GM12878 (cell line): Measurements from ENCODE around the gene RAB12. TPM values are rescaled to one million over a fixed set of nuclear protein-coding genes. Genes with fewer than 3 reads are reported as not detected.

Experiments used
- ATAC-seq: fragments of 200-7000 bp; cut with Tn5 transposase; 3 replicates; pipeline ENCODE4 v1.9.1; 2020; ENCODE audit warnings: mild to moderate bottlenecking, moderate library complexity
- BruUV-seq: library from RNA; stranded (reverse); fragments of 400-500 nt; replicated peaks from 2 replicates; lab custom pipeline; 2021; lab: Mats Ljungman, UMichigan
- CTCF ChIA-PET: fragments of 300-600 bp; sonication (Branson Sonifier 250); formaldehyde crosslinking; extraction: SDS; loops from one replicate; lab custom pipeline; 2021; ENCODE audit warnings: inconsistent platforms; lab: Yijun Ruan, JAX
- POLR2A ChIA-PET: fragments of 350-600 bp; formaldehyde crosslinking; extraction: SDS; loops from one replicate; lab custom pipeline; 2021; ENCODE audit warnings: inconsistent platforms; lab: Charles Lee
- RAD21 ChIA-PET: fragments of 300-600 bp; sonication (Branson Sonifier 250); formaldehyde crosslinking; loops from one replicate; lab custom pipeline; 2023; ENCODE audit warnings: antibody characterized with exemption; ENCODE audit not compliant: unreplicated experiment; lab: Charles Lee
- SMC1A ChIA-PET: fragments of 300-600 bp; sonication (Branson Sonifier 250); formaldehyde crosslinking; loops from one replicate; lab custom pipeline; 2023; ENCODE audit not compliant: unreplicated experiment, uncharacterized antibody; lab: Charles Lee
- DNase-seq: peaks from one replicate; pipeline ENCODE4 v3.0.0-alpha.2; 2011; ENCODE audit warnings: low read depth, low spot score
- FAIRE-seq: peaks from 3 replicates; lab custom pipeline; 2011; peaks lifted over from hg19 to GRCh38; lab: Jason Lieb, UNC
- H2AFZ ChIP-seq: 2 replicates; pipeline ENCODE4 v1.6.0; 2011; ENCODE audit warnings: low read depth, low read length, control low read depth; ENCODE audit not compliant: control insufficient read depth
- H3K27ac ChIP-seq: 2 replicates; pipeline ENCODE4 v1.5.1; 2011; ENCODE audit warnings: control low read depth; ENCODE audit not compliant: control insufficient read depth, insufficient read depth
- H3K27me3 ChIP-seq, 2 experiments: replicated peaks in 1 of 2; 2 replicates each; pipeline versions ENCODE4 v1.6.0 to v1.6.1; 2011; ENCODE audit warnings: low read length in 1 of 2; ENCODE audit not compliant: control insufficient read depth in 2 of 2, insufficient read depth in 2 of 2
- H3K36me3 ChIP-seq, 2 experiments: 2 replicates each; pipeline ENCODE4 v1.5.1; 2011; ENCODE audit warnings: low read length in 1 of 2; ENCODE audit not compliant: control insufficient read depth in 2 of 2, insufficient read depth in 2 of 2
- H3K4me1 ChIP-seq: 2 replicates; pipeline ENCODE4 v1.6.1; 2011; ENCODE audit warnings: mild to moderate bottlenecking, low read length, moderate library complexity, mixed read lengths; ENCODE audit not compliant: control insufficient read depth, insufficient read depth
- H3K4me2 ChIP-seq: 2 replicates; pipeline ENCODE4 v1.6.0; 2011; ENCODE audit warnings: control low read depth; ENCODE audit not compliant: control insufficient read depth, insufficient read depth
- H3K4me3 ChIP-seq: fragments of 200-600 bp; sonication (generic); 2 replicates; pipeline ENCODE4 v1.5.1; 2016
- H3K79me2 ChIP-seq: 2 replicates; pipeline ENCODE4 v1.6.0; 2011; ENCODE audit warnings: low read length; ENCODE audit not compliant: control insufficient read depth, insufficient read depth
- H3K9ac ChIP-seq: 2 replicates; pipeline ENCODE4 v1.8.0; 2011; ENCODE audit warnings: low read length, control low read depth, mixed read lengths; ENCODE audit not compliant: control insufficient read depth, insufficient read depth
- H3K9me3 ChIP-seq: replicated peaks from 3 replicates; pipeline ENCODE4 v1.5.1; 2011; ENCODE audit warnings: mild to moderate bottlenecking, low read length; ENCODE audit not compliant: control insufficient read depth, insufficient read depth
- H4K20me1 ChIP-seq: 2 replicates; pipeline ENCODE4 v1.6.0; 2011; ENCODE audit not compliant: control insufficient read depth, insufficient read depth
- CBFB ChIP-seq: IDR thresholded peaks from 2 replicates; pipeline ENCODE4 v1.6.1; 2016; ENCODE audit warnings: antibody characterized with exemption, low read depth
- FOS ChIP-seq: IDR thresholded peaks from 3 replicates; pipeline ENCODE4 v1.6.1; 2011; ENCODE audit warnings: borderline replicate concordance; ENCODE audit not compliant: insufficient read length; ENCODE audit errors: extremely low read depth
- FOXK2 ChIP-seq: fragments of 450-650 bp; IDR thresholded peaks from 2 replicates; pipeline ENCODE4 v1.6.1; 2017; ENCODE audit warnings: mild to moderate bottlenecking, moderate library complexity
- GABPA ChIP-seq: IDR thresholded peaks from 2 replicates; pipeline ENCODE4 v1.6.1; 2014; ENCODE audit warnings: antibody characterized with exemption, low read depth, mild to moderate bottlenecking, inconsistent platforms
- NFIC ChIP-seq: IDR thresholded peaks from 2 replicates; pipeline ENCODE4 v1.6.1; 2012; ENCODE audit warnings: low read depth, mild to moderate bottlenecking, inconsistent platforms, low read length, moderate library complexity
- NKRF ChIP-seq: fragments of 450-650 bp; conservative IDR thresholded peaks from 2 replicates; pipeline ENCODE4 v1.6.1; 2017; ENCODE audit warnings: mild to moderate bottlenecking, moderate library complexity
- NR2C2 ChIP-seq: IDR thresholded peaks from 2 replicates; pipeline ENCODE4 v1.6.1; 2011; ENCODE audit warnings: borderline replicate concordance, low read depth; ENCODE audit not compliant: control insufficient read depth, insufficient read length
- PML ChIP-seq: IDR thresholded peaks from 2 replicates; pipeline ENCODE4 v1.6.1; 2012; ENCODE audit warnings: low read length, inconsistent platforms
- POLR2AphosphoS5 ChIP-seq: IDR thresholded peaks from 2 replicates; pipeline ENCODE4 v1.6.1; 2011; ENCODE audit warnings: mild to moderate bottlenecking, low read length, inconsistent platforms
- RFX5 ChIP-seq: IDR thresholded peaks from 2 replicates; pipeline ENCODE4 v1.6.1; 2011; ENCODE audit warnings: low read depth, low read length, improper control_type of control experiment
- WGBS: methylation state at CpG from one replicate; pipeline ENCODE4 v1.1.6; 2016; ENCODE audit warnings: low lambda C conversion rate; ENCODE audit not compliant: insufficient replicate concordance, insufficient coverage; ENCODE audit errors: missing lambda C conversion rate; 5-methylcytosine and 5-hydroxymethylcytosine counted together
- in situ Hi-C: fragments of 300-500 bp; cut with MboI; formaldehyde crosslinking; loops from 9 replicates; pipeline ENCODE4 v1.14.3; 2018; ENCODE audit warnings: mixed read lengths
- intact Hi-C: fragments of 100-400 bp; cut with micrococcal nuclease; formaldehyde crosslinking; loops from one replicate; pipeline ENCODE4 v1.14.2; 2022; ENCODE audit not compliant: unreplicated experiment
- polyA plus RNA-seq, 11 experiments: library from polyadenylated mRNA; depleted of rRNA in 4 of 11; unstranded in 6 of 11; stranded (reverse) in 5 of 11; fragments of >200 nt; fragmentation: Nextera tagmentation in 4 of 11; fragmentation: Illumina TruSeq in 1 of 11; extraction: Ambion mirVana in 4 of 11; extraction: Trizol in 1 of 11; gene quantifications; 1 replicate in 1 of 11; 2 replicates in 10 of 11; pipeline versions ENCODE4 v1.2.1 to v1.2.3, GENCODE V29; 2011 to 2016; ENCODE audit warnings: inconsistent platforms in 2 of 11, missing spikeins in 2 of 11, low read depth in 1 of 11
- total RNA-seq, 4 experiments: library from RNA; depleted of rRNA in 3 of 4; stranded (reverse); fragments of >200 nt in 3 of 4; fragmentation: Illumina TruSeq in 1 of 4; extraction: Trizol in 1 of 4; gene quantifications; 2 replicates each; pipeline versions ENCODE4 v1.2.1 to v1.2.3, GENCODE V29; 2013 to 2021
- TF ChIP-seq, protein P1 (sequence below): fragments of 450-650 bp; IDR thresholded peaks from 2 replicates; pipeline ENCODE4 v1.6.1; 2017; ENCODE audit warnings: mild to moderate bottlenecking, moderate library complexity

RAB12 gene
- total and polyA plus RNA-seq, 10 of the 15 experiments (the other 5 are each of a cell fraction or from before 2014, with no cell fraction given): 0.71 to 29.8 (median 14.0) TPM

DNA sequence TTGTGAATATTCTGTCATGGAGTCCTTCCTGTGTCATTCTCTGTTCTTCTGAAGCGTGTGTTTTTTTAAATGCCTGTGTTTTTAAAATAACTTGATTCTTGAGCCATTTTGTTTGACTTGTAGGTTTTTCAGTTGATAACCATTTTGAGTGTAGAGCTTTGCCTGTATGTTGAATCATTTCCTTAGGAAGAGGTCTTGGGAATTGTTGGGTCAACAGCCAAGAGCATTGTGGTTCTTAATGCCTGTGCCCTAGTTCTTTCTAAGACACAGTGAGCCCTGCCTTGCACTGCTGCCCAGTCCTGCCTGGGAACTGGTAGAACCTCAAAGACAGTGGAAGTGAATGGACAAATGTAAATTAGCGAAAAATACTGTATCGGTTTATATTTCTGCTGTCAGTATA lies 25.9 kb downstream of the RAB12 start (continued):
- TF ChIP-seq, protein P1, sequence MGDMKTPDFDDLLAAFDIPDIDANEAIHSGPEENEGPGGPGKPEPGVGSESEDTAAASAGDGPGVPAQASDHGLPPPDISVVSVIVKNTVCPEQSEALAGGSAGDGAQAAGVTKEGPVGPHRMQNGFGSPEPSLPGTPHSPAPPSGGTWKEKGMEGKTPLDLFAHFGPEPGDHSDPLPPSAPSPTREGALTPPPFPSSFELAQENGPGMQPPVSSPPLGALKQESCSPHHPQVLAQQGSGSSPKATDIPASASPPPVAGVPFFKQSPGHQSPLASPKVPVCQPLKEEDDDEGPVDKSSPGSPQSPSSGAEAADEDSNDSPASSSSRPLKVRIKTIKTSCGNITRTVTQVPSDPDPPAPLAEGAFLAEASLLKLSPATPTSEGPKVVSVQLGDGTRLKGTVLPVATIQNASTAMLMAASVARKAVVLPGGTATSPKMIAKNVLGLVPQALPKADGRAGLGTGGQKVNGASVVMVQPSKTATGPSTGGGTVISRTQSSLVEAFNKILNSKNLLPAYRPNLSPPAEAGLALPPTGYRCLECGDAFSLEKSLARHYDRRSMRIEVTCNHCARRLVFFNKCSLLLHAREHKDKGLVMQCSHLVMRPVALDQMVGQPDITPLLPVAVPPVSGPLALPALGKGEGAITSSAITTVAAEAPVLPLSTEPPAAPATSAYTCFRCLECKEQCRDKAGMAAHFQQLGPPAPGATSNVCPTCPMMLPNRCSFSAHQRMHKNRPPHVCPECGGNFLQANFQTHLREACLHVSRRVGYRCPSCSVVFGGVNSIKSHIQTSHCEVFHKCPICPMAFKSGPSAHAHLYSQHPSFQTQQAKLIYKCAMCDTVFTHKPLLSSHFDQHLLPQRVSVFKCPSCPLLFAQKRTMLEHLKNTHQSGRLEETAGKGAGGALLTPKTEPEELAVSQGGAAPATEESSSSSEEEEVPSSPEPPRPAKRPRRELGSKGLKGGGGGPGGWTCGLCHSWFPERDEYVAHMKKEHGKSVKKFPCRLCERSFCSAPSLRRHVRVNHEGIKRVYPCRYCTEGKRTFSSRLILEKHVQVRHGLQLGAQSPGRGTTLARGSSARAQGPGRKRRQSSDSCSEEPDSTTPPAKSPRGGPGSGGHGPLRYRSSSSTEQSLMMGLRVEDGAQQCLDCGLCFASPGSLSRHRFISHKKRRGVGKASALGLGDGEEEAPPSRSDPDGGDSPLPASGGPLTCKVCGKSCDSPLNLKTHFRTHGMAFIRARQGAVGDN: no peak
- TF ChIP-seq PML: no peak
- TF ChIP-seq NKRF: no peak
- TF ChIP-seq NFIC: no peak

DNA sequence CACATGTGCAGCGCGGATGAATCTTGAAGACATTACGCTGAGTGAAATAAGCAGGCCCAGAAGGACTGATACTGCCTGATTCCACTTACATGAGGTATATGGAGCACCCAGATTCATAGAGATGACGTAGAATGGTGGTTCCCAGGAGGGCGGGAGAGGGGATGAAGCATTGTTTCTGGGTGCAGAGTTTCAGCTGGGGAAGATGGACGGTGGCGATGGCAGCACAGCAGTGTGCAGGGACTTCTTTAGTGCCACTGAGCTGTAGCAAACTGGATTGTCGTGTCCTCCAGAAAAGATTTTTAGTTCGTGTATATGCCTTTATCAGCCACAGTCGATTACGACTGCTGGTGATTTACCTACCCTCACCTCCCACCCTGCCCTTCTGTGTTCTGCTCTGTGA lies 30.5 kb downstream of the RAB12 start:
- Histone ChIP-seq H3K79me2 (no peaks in the 10 kb centered on the region), H3K4me1 (no peaks in the 10 kb centered on the region), H3K36me3 (peaks cover 8 to 38% of the 10 kb centered on the region in 2 experiments), H3K9me3 (no peaks in the 10 kb centered on the region), H4K20me1 (no peaks in the 10 kb centered on the region), H3K27me3 (no peaks in the 10 kb centered on the region), H3K9ac (no peak overlapping the region), H3K4me2 (no peak overlapping the region), H2AFZ (no peak overlapping the region), H3K27ac (no peak overlapping the region), H3K4me3 (no peak overlapping the region)
- in situ Hi-C loops (loop anchor here (25.0 kb wide), 1 partner anchor 1427 kb away; no protein-coding TSS in a partner anchor), intact Hi-C loops (no loop called here)
- TF ChIP-seq RFX5 (no peak), FOXK2 (no peak), POLR2AphosphoS5 (0 out of 2 replicates have a peak, but pooled peaks have one; percentile 28), GABPA (no peak), NR2C2 (no peak), CBFB (no peak), FOS (no peak)
- SMC1A ChIA-PET: interaction anchor here (1.6 kb wide), 1 partner anchor 14 kb away, joined by 5 read pairs; no protein-coding TSS in a partner anchor
- WGBS: 99% methylated on average over 11 of the region's 11 CpGs
- CTCF ChIA-PET: interaction anchor here (1.3 to 4.9 kb wide), 3 partner anchors 10 to 31 kb away, joined by 3 to 29 read pairs (median 3); partner anchors contain the start of gene RAB12
- no peak for DNase-seq
- FAIRE-seq: no peak
- POLR2A ChIA-PET: no interaction called here
- RAD21 ChIA-PET: no interaction called here
- BruUV-seq: no TSS peak
- no peak for ATAC-seq
